Duodenal mucosa (tissue), 2 donors: Measurements from ENCODE around the gene PPP1CA.

ENCODE experiments used
- H3K27ac ChIP-seq: one replicate; pipeline ENCODE4 v1.7.0; 2013; ENCODE audit warnings: low read depth, low read length
- H3K27me3 ChIP-seq, 2 donors: one replicate each; pipeline ENCODE4 v1.7.0; 2013; ENCODE audit warnings: low read length in 2 of 2, control low read depth in 1 of 2; ENCODE audit not compliant: insufficient read depth in 2 of 2, control insufficient read depth in 1 of 2
- H3K36me3 ChIP-seq, 2 donors: one replicate each; pipeline ENCODE4 v1.7.0; 2013; ENCODE audit warnings: low read length in 2 of 2, control low read depth in 1 of 2; ENCODE audit not compliant: insufficient read depth in 2 of 2, control insufficient read depth in 1 of 2
- H3K4me1 ChIP-seq, 2 donors: one replicate each; pipeline ENCODE4 v1.7.0; 2013; ENCODE audit warnings: low read length in 2 of 2, control low read depth in 1 of 2; ENCODE audit not compliant: insufficient read depth in 2 of 2, control insufficient read depth in 1 of 2
- H3K4me3 ChIP-seq, 2 donors: one replicate each; pipeline ENCODE4 v1.7.0; 2013; ENCODE audit warnings: low read length in 2 of 2, low read depth in 1 of 2
- H3K9ac ChIP-seq, 2 donors: one replicate each; pipeline ENCODE4 v1.7.0; 2013; ENCODE audit warnings: low read length in 2 of 2, low read depth in 1 of 2
- H3K9me3 ChIP-seq, 2 donors: one replicate each; pipeline ENCODE4 v1.7.0; 2013; ENCODE audit warnings: low read length in 2 of 2, control low read depth in 1 of 2; ENCODE audit not compliant: control insufficient read depth in 1 of 2

Gene PPP1CA

DNA sequence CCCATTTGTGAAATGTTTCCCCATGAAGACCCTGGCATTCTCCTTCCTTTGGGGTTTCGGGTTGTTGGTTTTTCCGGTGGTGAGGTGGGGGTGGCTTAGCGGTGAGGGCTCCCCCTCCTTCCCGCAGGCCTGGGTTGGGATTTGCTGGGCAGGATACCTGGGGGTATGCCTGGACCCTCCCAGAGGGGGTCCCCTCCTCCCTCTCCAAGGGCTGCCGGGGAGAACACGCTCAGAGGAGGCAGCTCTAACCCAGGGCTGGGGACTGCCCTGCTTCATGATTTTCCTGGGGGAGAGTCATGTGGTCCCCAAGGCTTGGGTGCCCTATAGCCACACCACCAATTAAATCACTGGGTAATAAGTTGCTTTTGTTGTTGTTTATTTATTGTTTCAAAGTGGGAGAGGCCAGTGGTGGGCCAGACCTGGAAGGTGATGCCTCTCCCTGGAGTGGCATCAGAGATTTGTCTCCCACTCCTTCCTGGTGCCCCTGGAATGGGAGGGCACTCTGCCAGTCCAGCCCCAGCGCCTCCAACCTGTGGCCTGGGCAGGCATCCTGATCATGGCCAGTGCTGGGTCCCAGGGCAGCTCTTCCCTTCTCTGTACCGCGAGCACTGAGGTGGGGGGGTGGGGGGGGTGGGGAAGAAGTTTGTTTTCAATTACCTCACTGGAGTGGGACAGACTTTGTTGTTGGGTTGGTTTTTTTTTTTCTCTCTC is 26.9 kb downstream of the PPP1CA start:
- H3K4me3 ChIP-seq: peak overlapping the region; percentile 50 to 63
- peaks cover 25 to 32% of the 10 kb centered on the region in 2 donors for H3K4me1 ChIP-seq
- peak overlapping the region; percentile 66 for H3K27ac ChIP-seq
- H3K9me3 ChIP-seq: no peaks in the 10 kb centered on the region
- no peaks in the 10 kb centered on the region for H3K27me3 ChIP-seq
- no peaks in the 10 kb centered on the region for H3K36me3 ChIP-seq
- peak overlapping the region in 1 of 2 donors; percentile 53 for H3K9ac ChIP-seq

DNA sequence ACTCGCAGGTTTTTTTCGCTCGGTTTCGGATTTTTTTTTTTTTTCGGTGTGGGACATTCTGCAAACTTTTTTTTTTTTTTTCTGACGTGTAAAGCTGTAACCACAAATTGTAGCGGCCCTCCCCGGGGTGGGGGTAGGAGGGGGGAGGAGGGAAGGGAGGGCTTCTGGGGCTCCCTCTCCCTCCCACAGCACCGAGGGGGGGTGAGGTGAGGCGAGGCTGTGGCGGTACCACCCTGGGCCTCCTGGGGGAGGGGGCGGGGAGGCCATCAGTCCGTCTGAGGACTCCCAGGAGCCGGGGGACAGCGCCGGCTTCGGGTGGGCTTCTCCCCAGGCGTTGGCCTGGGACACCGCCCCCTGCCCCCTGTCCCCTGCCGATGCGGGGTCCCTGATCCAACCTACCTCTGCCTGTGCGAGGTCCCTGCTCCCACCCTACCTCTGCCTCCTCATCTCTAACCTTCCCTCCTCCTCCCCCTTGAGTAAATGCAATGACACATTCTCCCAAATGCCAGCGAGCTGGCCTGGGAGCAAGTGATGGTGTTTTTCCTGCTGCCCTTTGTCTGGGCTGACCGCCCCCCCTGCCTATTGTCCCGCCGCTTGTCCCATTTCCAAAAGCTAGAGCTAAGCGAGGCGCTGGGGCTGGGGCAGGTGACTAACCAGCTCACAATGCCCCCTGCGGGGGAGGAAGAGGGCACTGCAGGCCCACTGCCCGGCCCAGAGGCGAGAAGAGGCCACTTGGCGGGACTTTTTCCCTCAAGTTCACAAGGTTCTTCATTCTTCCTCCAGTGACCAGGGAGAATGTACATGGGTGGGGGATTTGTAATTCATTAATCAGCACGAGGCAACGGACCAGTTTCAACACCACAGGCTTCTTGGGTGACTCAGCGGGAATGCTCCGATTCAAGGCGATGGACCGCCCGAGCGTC is 27.7 kb downstream of the PPP1CA start:
- Histone ChIP-seq H3K27me3 (no peaks in the 10 kb centered on the region), H3K9ac (peak overlapping the region; percentile 28 to 53), H3K4me1 (peaks cover 25 to 32% of the 10 kb centered on the region in 2 donors), H3K27ac (peak overlapping the region; percentile 80), H3K4me3 (peak overlapping the region; percentile 50 to 63), H3K36me3 (no peaks in the 10 kb centered on the region), H3K9me3 (no peaks in the 10 kb centered on the region)

DNA sequence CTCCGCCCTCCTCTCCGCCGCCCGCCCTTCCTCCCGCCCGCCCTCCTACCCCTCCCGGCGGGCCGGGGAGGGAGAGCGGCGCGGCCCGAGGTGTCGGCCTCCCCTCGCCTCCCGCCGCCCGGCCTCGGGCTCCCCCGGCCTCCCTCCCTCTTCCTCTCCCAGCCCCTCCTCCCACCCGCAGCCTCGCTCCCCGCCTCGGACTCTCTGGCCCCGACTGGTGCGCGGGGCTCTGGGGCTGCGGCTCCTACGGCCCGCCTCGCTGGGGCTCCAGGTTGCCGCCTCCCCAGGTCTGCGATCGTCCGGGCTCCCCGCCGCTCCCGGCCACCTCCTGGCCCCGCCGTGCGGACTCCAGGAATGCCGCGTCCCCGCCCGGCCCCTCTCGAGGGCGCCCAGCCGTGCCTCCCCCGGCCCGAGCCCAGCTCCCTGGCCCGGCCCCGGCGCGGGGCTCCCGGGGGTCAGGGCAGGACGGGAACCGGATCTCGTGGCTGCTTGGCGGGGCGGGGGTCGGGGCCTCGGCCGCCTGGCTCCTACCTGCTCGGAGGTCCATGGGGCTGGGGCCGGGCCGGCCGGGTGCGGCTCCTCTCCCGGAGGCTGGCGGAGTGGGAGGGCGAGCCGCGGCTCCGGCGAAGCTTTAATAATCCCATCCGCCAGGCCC is 28.5 kb downstream of the PPP1CA start, which contains the start of gene CLCF1:
Gene CLCF1 (minus strand): TSS at position 606 of the 655 bp plus-strand sequence. CDS start 59 bp downstream, at position 547.
- Histone ChIP-seq H3K9ac (peak within 1 kb of the TSS; percentile 43 to 53), H3K36me3 (no peaks in the 10 kb centered on the region), H3K27me3 (no peaks in the 10 kb centered on the region), H3K4me1 (peaks cover 25 to 32% of the 10 kb centered on the region in 2 donors), H3K9me3 (no peaks in the 10 kb centered on the region), H3K27ac (peak within 1 kb of the TSS; percentile 80), H3K4me3 (peak within 1 kb of the TSS; percentile 50 to 63)

DNA sequence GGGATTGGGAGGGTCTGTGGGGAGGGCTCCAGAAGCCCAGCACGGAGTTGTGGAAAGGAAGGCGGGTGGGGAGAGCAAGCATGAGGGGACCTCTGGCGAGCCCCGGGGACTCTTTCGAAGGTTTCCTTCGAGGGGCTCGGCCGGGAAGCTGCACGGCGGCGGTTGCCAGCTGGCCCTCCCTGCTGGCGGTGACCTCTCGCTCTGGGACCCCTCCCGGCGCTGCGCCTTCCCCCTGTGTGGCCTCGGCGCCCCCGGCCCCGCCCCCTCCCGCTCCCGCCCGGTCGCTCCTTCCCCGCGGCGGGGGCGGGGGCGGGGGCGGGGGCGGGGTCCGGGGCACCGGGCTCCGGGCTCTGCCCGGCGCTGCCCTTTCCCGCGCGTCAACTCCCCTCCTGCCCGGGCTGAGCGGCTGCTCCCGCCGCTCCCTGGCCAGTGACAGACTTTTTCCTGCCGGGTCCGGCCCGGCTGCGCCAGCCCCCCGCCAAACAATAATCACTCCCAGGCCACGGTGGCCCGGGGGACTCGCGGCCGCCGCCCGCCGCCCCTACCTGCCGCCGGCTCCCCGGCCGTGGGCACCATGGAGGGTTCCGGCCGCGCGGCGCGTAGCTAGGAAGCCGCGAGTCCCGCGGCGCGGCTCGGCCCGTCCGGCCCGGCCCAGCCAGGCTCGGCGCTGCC is 29.2 kb downstream of the PPP1CA start:
- H3K27me3 ChIP-seq: no peaks in the 10 kb centered on the region
- H3K9ac ChIP-seq: peak overlapping the region; percentile 43 to 53
- peaks cover 26 to 32% of the 10 kb centered on the region in 2 donors for H3K4me1 ChIP-seq
- H3K36me3 ChIP-seq: no peaks in the 10 kb centered on the region
- H3K9me3 ChIP-seq: no peaks in the 10 kb centered on the region
- peak overlapping the region; percentile 40 to 63 for H3K4me3 ChIP-seq
- peak overlapping the region; percentile 80 for H3K27ac ChIP-seq

DNA sequence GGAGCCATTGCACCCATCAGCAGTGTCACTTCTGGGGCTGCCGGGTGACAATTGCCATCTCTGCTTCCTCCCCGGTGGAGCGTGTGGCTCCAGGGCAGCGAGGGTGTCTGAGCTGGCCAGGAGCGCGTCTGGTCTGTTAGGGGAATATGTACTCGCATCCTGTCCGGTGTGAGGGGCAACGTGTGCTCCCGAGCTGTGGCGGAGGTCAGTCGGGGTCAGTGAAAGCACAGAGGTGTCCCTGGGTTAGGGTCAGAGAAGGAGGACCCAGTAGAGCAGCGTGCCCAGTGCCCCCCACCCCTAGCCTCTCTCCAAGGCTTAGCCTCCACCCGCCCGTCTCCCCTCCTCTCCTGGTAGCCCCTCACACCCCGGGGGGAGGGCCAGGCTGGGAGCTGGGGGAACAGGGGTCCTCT is 29.7 kb downstream of the PPP1CA start:
- Histone ChIP-seq H3K4me1 (peaks cover 31 to 36% of the 10 kb centered on the region in 2 donors), H3K27me3 (no peaks in the 10 kb centered on the region), H3K4me3 (peak overlapping the region; percentile 40 to 58), H3K27ac (peak overlapping the region; percentile 50), H3K9me3 (no peaks in the 10 kb centered on the region), H3K36me3 (no peaks in the 10 kb centered on the region), H3K9ac (peak overlapping the region; percentile 10 to 43)

DNA sequence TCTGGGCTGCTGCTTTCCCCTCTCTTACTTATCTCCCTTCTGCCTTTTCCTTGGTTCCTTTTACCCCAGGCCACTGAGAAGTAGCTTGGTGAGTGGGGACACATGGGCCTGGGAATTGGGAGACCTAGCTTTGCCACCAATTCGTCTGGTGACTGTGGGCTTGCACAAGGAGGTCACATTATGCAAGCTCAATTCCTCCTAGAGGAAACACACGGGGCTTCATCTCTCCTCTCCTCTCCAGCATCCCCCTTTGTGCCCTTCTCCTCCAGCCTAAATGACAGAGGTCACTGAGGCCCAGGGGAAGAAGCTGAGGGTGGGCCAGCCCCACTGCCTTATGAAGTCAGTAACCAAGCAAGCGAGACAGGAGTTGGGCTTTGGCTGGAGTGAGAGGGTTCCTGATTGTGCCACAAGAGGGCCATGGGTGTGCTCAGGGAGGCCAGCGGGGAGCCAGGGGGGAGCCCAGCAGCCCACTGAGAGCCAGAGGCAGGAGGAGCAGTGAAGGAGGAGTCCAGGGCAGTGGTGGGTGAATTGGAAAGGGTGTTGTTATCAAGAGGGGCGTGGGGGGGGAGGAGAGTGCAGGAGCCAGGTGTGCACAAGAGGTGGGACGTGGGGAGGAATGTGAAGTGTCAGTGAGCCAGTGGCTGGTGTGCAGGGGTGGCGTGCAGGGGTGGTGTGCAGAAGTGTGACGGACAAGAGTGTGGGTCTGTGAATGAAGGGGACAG is 30.3 kb downstream of the PPP1CA start:
- H3K27ac ChIP-seq: no peak overlapping the region
- H3K4me1 ChIP-seq: peaks cover 33 to 42% of the 10 kb centered on the region in 2 donors
- H3K36me3 ChIP-seq: no peaks in the 10 kb centered on the region
- H3K27me3 ChIP-seq: no peaks in the 10 kb centered on the region
- H3K4me3 ChIP-seq: peak overlapping the region; percentile 40 to 58
- peak overlapping the region in 1 of 2 donors; percentile 43 for H3K9ac ChIP-seq
- no peaks in the 10 kb centered on the region for H3K9me3 ChIP-seq

DNA sequence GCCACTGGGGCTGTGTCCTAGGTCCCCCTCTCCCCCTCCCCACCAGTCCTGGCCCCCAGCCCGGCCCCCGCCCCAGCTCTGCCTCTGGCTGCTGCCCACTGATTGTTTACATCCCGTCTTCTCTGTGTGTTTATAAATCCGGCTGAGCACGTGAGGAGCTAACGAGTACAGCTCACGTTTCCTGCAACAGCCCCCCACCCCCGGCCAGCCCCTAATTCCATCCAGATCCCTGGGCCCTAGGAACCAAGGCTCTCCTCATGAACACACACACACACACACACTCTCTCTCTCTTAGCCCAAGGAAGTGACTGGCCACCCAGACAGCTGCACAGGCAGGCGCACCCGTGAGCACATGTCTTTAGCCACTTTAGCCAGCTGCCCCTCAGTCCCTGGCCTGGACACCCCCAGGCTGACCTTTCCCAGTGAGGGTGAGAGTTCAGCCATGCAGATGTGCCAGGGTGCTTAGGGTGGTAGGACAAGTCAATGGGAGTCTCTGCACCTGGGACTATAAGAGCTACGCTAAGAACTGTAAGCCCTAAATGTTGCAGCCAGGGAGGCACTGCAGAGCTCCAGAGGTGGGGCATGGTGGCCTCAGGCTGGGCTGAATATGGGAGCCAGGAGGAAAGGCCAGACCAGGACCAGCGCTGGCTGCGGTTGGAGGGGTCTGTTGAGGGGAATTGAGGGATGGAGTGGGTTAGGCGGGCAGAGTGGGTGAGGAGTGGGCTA is 31.1 kb downstream of the PPP1CA start:
- Histone ChIP-seq H3K4me3 (no peak overlapping the region), H3K9ac (no peak overlapping the region), H3K36me3 (no peaks in the 10 kb centered on the region), H3K9me3 (no peaks in the 10 kb centered on the region), H3K27ac (no peak overlapping the region), H3K27me3 (no peaks in the 10 kb centered on the region), H3K4me1 (peaks cover 33 to 44% of the 10 kb centered on the region in 2 donors)

DNA sequence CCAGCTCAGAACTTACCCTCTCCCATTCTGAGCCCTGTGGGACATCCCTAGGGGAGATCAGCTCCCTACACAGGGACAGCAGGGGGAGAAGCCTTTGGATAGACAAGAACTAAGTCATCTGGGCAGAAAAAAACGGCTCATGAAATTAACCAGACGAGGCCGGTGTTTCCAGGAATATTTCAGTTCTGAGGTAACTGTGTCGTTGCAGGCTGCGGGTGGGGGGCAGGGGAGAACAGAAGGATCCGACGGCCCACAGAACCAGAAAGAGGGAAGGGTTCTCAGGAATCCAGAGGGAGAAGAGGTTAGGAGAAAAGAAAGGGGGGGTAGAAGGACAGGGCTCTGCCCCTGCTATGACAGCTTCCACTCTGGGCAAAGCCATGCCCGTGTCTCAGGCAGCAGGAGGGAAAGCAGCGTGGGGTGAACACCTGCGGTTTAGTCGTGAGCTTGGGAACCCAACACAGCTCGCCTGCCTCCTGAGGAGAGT is 31.8 kb downstream of the PPP1CA start:
- peak overlapping the region; percentile 32 for H3K27ac ChIP-seq
- H3K36me3 ChIP-seq: no peaks in the 10 kb centered on the region
- H3K4me3 ChIP-seq: no peak overlapping the region
- peaks cover 33 to 44% of the 10 kb centered on the region in 2 donors for H3K4me1 ChIP-seq
- H3K9ac ChIP-seq: no peak overlapping the region
- no peaks in the 10 kb centered on the region for H3K9me3 ChIP-seq
- no peaks in the 10 kb centered on the region for H3K27me3 ChIP-seq
